ENCODE results near the gene SLC17A9.

Gene SLC17A9

GRCh38 chr20:62991863-62992262 lies 39.4 kb downstream of the SLC17A9 start:
- Histone ChIP-seq H3K27me3 (ENCODE audit: insufficient read depth, insufficient read length) (peaks cover 2% of the 10 kb centered on the region), H3K36me3 (ENCODE audit: insufficient read depth, insufficient read length, low read length) (no peaks in the 10 kb centered on the region), H3K9ac (ENCODE audit: insufficient read length, low read depth) (no peak overlapping the region), H3K9me3 (ENCODE audit: insufficient read depth, low read length) (no peaks in the 10 kb centered on the region), H3K4me1 (ENCODE audit: insufficient read depth, insufficient read length) (peaks cover 23% of the 10 kb centered on the region), H3K4me3 (ENCODE audit: insufficient read length, low read depth) (no peak overlapping the region)
- TF ChIP-seq SUZ12 (IDR thresholded peaks at IDR 0.05; ENCODE audit: extremely low read depth, insufficient read depth, insufficient read length) (no peak), YY1 (IDR thresholded peaks at IDR 0.05; ENCODE audit: insufficient read depth, insufficient read length) (no peak), ZNF274 (IDR thresholded peaks at IDR 0.05; ENCODE audit: low read depth, low read length) (no peak)
- no peak for DNase-seq (ENCODE audit: low read depth, low spot score)

GRCh38 chr20:62993856-62994494 lies 41.5 kb downstream of the SLC17A9 start:
- Histone ChIP-seq H3K27me3 (ENCODE audit: insufficient read depth, insufficient read length) (peaks cover 11% of the 10 kb centered on the region), H3K9ac (ENCODE audit: insufficient read length, low read depth) (no peak overlapping the region), H3K4me3 (ENCODE audit: insufficient read length, low read depth) (no peak overlapping the region), H3K9me3 (ENCODE audit: insufficient read depth, low read length) (no peaks in the 10 kb centered on the region), H3K4me1 (ENCODE audit: insufficient read depth, insufficient read length) (peaks cover 28% of the 10 kb centered on the region), H3K36me3 (ENCODE audit: insufficient read depth, insufficient read length, low read length) (no peaks in the 10 kb centered on the region)
- TF ChIP-seq SUZ12 (IDR thresholded peaks at IDR 0.05; ENCODE audit: extremely low read depth, insufficient read depth, insufficient read length) (no peak), YY1 (IDR thresholded peaks at IDR 0.05; ENCODE audit: insufficient read depth, insufficient read length) (no peak), ZNF274 (IDR thresholded peaks at IDR 0.05; ENCODE audit: low read depth, low read length) (no peak)
- no peak for DNase-seq (ENCODE audit: low read depth, low spot score)

GRCh38 chr20:62994869-62995281 lies 42.4 kb downstream of the SLC17A9 start:
- peaks cover 11% of the 10 kb centered on the region for H3K27me3 ChIP-seq (ENCODE audit: insufficient read depth, insufficient read length)
- H3K4me3 ChIP-seq (ENCODE audit: insufficient read length, low read depth) = no peak overlapping the region
- peaks cover 28% of the 10 kb centered on the region for H3K4me1 ChIP-seq (ENCODE audit: insufficient read depth, insufficient read length)
- TF ChIP-seq ZNF274 (IDR thresholded peaks at IDR 0.05; ENCODE audit: low read depth, low read length) (no peak), SUZ12 (IDR thresholded peaks at IDR 0.05; ENCODE audit: extremely low read depth, insufficient read depth, insufficient read length) (no peak), YY1 (IDR thresholded peaks at IDR 0.05; ENCODE audit: insufficient read depth, insufficient read length) (no peak)
- no peaks in the 10 kb centered on the region for H3K36me3 ChIP-seq (ENCODE audit: insufficient read depth, insufficient read length, low read length)
- no peak for DNase-seq (ENCODE audit: low read depth, low spot score)
- H3K9me3 ChIP-seq (ENCODE audit: insufficient read depth, low read length) = peaks cover 8% of the 10 kb centered on the region; the same call in 1 of the 2 replicates
- H3K9ac ChIP-seq (ENCODE audit: insufficient read length, low read depth) = peak overlapping the region; percentile 23

GRCh38 chr20:62995481-62995880 lies 43.0 kb downstream of the SLC17A9 start:
- no peak overlapping the region for H3K4me3 ChIP-seq (ENCODE audit: insufficient read length, low read depth)
- H3K4me1 ChIP-seq (ENCODE audit: insufficient read depth, insufficient read length) = peaks cover 24% of the 10 kb centered on the region
- TF ChIP-seq YY1 (IDR thresholded peaks at IDR 0.05; ENCODE audit: insufficient read depth, insufficient read length) = no peak
- TF ChIP-seq ZNF274 (IDR thresholded peaks at IDR 0.05; ENCODE audit: low read depth, low read length) = no peak
- no peak for TF ChIP-seq SUZ12 (IDR thresholded peaks at IDR 0.05; ENCODE audit: extremely low read depth, insufficient read depth, insufficient read length)
- DNase-seq (ENCODE audit: low read depth, low spot score) = no peak
- H3K9me3 ChIP-seq (ENCODE audit: insufficient read depth, low read length) = peaks cover 9% of the 10 kb centered on the region; the same call in 1 of the 2 replicates
- peaks cover 11% of the 10 kb centered on the region for H3K27me3 ChIP-seq (ENCODE audit: insufficient read depth, insufficient read length)
- H3K36me3 ChIP-seq (ENCODE audit: insufficient read depth, insufficient read length, low read length) = no peaks in the 10 kb centered on the region
- peak overlapping the region; percentile 43 for H3K9ac ChIP-seq (ENCODE audit: insufficient read length, low read depth)

GRCh38 chr20:62995898-62996595 lies 43.5 kb downstream of the SLC17A9 start:
- TF ChIP-seq ZNF274 (IDR thresholded peaks at IDR 0.05; ENCODE audit: low read depth, low read length) (no peak), SUZ12 (IDR thresholded peaks at IDR 0.05; ENCODE audit: extremely low read depth, insufficient read depth, insufficient read length) (no peak), YY1 (IDR thresholded peaks at IDR 0.05; ENCODE audit: insufficient read depth, insufficient read length) (no peak)
- H3K36me3 ChIP-seq (ENCODE audit: insufficient read depth, insufficient read length, low read length) = no peaks in the 10 kb centered on the region
- H3K9ac ChIP-seq (ENCODE audit: insufficient read length, low read depth) = peak overlapping the region; percentile 43
- H3K27me3 ChIP-seq (ENCODE audit: insufficient read depth, insufficient read length) = peaks cover 11% of the 10 kb centered on the region
- H3K9me3 ChIP-seq (ENCODE audit: insufficient read depth, low read length) = peaks cover 9% of the 10 kb centered on the region; the same call in 1 of the 2 replicates
- H3K4me3 ChIP-seq (ENCODE audit: insufficient read length, low read depth) = no peak overlapping the region
- no peak for DNase-seq (ENCODE audit: low read depth, low spot score)
- peaks cover 23% of the 10 kb centered on the region for H3K4me1 ChIP-seq (ENCODE audit: insufficient read depth, insufficient read length)

GRCh38 chr20:62996596-62996982 lies 44.1 kb downstream of the SLC17A9 start:
- H3K4me1 ChIP-seq (ENCODE audit: insufficient read depth, insufficient read length) = peaks cover 23% of the 10 kb centered on the region
- peaks cover 11% of the 10 kb centered on the region for H3K27me3 ChIP-seq (ENCODE audit: insufficient read depth, insufficient read length)

GRCh38 chr20:62997417-62998035 lies 45.0 kb downstream of the SLC17A9 start:
- no peak for DNase-seq (ENCODE audit: low read depth, low spot score)

More at GRCh38 chr20:62996596-62996982, 44.1 kb downstream of the SLC17A9 start:
- Histone ChIP-seq H3K4me3 (ENCODE audit: insufficient read length, low read depth) (no peak overlapping the region), H3K9me3 (ENCODE audit: insufficient read depth, low read length) (peaks cover 9% of the 10 kb centered on the region; the same call in 1 of the 2 replicates), H3K36me3 (ENCODE audit: insufficient read depth, insufficient read length, low read length) (no peaks in the 10 kb centered on the region), H3K9ac (ENCODE audit: insufficient read length, low read depth) (no peak overlapping the region)
- no peak for TF ChIP-seq SUZ12 (IDR thresholded peaks at IDR 0.05; ENCODE audit: extremely low read depth, insufficient read depth, insufficient read length)
- TF ChIP-seq YY1 (IDR thresholded peaks at IDR 0.05; ENCODE audit: insufficient read depth, insufficient read length) = no peak
- TF ChIP-seq ZNF274 (IDR thresholded peaks at IDR 0.05; ENCODE audit: low read depth, low read length) = no peak
- no peak for DNase-seq (ENCODE audit: low read depth, low spot score)

More at GRCh38 chr20:62997417-62998035, 45.0 kb downstream of the SLC17A9 start:
- Histone ChIP-seq H3K9me3 (ENCODE audit: insufficient read depth, low read length) (peaks cover 9% of the 10 kb centered on the region; the same call in 1 of the 2 replicates), H3K4me3 (ENCODE audit: insufficient read length, low read depth) (no peak overlapping the region), H3K36me3 (ENCODE audit: insufficient read depth, insufficient read length, low read length) (no peaks in the 10 kb centered on the region), H3K4me1 (ENCODE audit: insufficient read depth, insufficient read length) (peaks cover 23% of the 10 kb centered on the region), H3K9ac (ENCODE audit: insufficient read length, low read depth) (peak overlapping the region; percentile 58), H3K27me3 (ENCODE audit: insufficient read depth, insufficient read length) (peaks cover 15% of the 10 kb centered on the region)
- TF ChIP-seq SUZ12 (IDR thresholded peaks at IDR 0.05; ENCODE audit: extremely low read depth, insufficient read depth, insufficient read length) (no peak), YY1 (IDR thresholded peaks at IDR 0.05; ENCODE audit: insufficient read depth, insufficient read length) (no peak), ZNF274 (IDR thresholded peaks at IDR 0.05; ENCODE audit: low read depth, low read length) (no peak)

Data from NT2/D1 (cell line).